ENCODE measurements around the gene BTBD17.

BTBD17 gene

DNA sequence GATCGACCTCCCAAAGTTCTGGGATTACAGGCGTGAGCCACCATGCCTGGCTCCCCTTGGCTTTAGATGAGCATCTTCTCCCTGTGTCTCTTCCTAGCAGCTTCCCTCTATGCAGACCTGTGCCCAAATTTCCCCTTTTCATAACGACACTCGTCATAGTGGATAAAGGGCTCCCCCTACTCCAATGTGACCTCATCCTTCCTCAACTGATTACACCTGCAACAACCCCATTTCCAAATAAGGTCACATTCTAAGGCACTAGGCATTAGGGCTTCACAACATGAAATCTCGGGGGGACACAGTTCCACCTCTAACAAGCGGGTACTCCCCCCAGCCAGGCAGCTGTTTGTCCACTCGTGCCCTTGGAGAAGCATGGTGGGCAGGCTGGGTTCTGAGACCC lies 25.4 kb downstream of the BTBD17 start:
- TF ChIP-seq, protein P1, sequence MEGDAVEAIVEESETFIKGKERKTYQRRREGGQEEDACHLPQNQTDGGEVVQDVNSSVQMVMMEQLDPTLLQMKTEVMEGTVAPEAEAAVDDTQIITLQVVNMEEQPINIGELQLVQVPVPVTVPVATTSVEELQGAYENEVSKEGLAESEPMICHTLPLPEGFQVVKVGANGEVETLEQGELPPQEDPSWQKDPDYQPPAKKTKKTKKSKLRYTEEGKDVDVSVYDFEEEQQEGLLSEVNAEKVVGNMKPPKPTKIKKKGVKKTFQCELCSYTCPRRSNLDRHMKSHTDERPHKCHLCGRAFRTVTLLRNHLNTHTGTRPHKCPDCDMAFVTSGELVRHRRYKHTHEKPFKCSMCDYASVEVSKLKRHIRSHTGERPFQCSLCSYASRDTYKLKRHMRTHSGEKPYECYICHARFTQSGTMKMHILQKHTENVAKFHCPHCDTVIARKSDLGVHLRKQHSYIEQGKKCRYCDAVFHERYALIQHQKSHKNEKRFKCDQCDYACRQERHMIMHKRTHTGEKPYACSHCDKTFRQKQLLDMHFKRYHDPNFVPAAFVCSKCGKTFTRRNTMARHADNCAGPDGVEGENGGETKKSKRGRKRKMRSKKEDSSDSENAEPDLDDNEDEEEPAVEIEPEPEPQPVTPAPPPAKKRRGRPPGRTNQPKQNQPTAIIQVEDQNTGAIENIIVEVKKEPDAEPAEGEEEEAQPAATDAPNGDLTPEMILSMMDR (conservative IDR thresholded peaks at IDR 0.05; ENCODE audit: low read length) = no peak
- no peak overlapping the region for H3K4me3 ChIP-seq (ENCODE audit: low read length)
- no peak for DNase-seq (ENCODE audit: low read depth)

DNA sequence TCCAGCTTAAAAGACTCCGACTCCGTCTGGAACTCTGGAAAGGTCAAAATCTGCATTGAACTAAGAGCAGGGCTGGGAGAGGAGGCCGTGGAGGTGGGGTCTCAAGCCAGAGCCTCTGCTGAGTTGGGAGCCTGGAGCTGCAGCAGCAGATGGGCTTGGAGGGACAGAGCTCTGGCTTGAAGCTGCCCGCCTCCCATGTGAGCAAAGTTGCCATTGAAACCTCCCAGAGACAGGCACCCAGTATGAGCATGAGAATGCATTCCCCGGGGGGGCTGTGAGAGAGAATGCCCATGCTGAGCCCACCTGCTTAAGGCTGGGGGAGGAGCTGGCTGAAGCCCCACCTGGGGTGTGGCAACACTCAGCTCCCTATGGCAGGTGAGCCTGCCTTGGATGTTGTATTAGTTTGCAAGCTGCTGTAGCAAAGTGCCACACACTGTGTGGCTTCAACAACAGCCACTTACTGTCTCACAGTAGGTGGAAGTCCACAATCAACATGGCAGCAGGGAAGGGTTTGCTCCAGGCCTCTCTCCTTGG lies 26.1 kb downstream of the BTBD17 start:
- TF ChIP-seq, protein P1 (conservative IDR thresholded peaks at IDR 0.05; ENCODE audit: low read length) = no peak
- H3K4me3 ChIP-seq (ENCODE audit: low read length) = no peak overlapping the region
- DNase-seq (ENCODE audit: low read depth) = no peak

DNA sequence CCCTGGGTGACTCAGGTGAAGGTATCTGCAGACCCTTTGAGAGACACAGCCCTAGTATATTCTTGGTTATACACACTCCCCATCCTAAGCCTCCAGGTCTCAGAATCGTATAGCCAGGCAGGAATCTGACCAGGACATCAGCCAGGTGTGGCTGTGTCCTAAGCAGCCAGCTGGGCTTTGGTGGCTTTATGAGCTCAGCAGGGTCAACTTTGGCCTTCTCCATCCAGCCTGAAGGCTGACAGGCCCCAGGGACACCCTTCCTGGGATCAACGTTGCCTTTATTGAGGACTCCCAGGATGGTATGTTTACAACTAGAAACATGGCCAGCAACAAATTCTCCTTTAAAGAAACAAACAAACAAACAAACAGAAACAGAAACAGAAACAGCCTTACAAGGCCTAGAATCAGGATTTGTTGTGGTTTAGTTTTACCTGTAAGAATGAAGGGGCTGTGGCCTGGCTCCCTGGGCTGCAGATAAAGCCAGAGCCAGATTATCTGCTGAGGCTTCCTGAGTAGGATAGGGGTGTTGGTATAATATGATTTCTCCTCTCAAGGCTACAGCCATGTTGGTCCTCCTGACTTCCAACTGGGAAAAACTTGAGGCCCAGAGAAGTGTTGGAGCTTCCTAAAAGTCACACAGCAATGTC lies 27.2 kb downstream of the BTBD17 start:
- TF ChIP-seq, protein P1 (conservative IDR thresholded peaks at IDR 0.05; ENCODE audit: low read length) = no peak

DNA sequence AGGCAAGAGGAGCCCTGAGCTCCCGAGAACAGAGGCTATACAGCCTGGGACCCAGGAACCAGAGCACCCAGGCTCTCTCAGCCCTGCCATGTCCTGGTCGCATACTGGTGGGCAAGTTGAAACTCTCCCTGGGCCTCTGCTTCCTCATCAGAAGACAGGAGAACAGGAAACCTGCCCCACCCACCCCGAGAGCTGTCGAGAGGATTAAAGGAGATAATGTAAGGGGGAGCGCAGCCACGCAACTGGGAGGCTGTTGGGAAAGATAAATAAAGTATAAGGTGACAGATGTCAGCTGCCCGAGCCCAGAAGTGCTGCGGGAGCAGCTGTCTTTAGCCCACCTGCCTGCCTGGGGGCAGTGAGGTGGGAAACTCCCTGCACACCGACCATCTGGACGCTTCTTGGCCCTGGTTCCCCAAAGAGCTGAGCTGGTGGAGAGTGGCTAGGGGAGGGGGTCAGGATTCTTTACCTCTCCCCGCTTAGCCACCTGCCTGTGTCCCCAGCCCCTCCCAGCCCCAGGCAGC lies 28.8 kb downstream of the BTBD17 start:
- no peak overlapping the region for H3K4me3 ChIP-seq (ENCODE audit: low read length)
- TF ChIP-seq, protein P1 (conservative IDR thresholded peaks at IDR 0.05; ENCODE audit: low read length) = no peak
- no peak for DNase-seq (ENCODE audit: low read depth)

More for the DNA sequence above, 27.2 kb downstream of the BTBD17 start:
- DNase-seq (ENCODE audit: low read depth) = no peak
- H3K4me3 ChIP-seq (ENCODE audit: low read length) = no peak overlapping the region

DNA sequence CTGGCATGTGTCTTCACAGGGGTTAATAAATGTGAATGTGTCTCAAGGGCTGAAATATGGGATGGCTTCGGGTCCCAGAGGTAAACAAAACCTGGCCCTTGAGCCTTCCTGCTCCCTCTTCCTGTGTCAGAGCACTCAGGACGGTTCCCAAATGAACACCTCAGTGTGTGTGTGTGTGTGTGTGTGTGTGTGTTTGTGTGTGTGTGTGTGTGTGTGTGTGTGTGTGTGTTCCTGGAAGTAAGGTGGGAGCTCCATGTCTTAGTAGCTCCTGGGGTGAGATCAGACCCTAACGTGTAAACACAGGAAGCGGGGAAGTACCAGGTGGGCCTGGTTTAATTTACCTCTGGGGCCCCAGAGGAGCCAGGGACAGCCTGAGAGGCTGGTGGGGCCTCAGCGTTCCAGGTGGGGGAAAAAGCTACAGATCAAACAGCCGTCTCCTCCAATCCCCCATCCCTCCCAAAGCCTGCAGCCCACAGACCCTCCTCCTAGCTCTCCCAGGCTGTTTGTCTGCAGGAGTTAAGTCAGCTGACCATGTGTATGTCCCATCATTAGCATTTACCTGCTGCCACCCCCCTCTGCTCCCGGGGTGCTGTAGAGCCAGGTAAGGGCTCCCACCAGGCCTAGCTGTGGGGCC lies 29.5 kb downstream of the BTBD17 start:
- TF ChIP-seq, protein P1 (conservative IDR thresholded peaks at IDR 0.05; ENCODE audit: low read length) = no peak
- no peak overlapping the region for H3K4me3 ChIP-seq (ENCODE audit: low read length)
- DNase-seq (ENCODE audit: low read depth) = no peak

DNA sequence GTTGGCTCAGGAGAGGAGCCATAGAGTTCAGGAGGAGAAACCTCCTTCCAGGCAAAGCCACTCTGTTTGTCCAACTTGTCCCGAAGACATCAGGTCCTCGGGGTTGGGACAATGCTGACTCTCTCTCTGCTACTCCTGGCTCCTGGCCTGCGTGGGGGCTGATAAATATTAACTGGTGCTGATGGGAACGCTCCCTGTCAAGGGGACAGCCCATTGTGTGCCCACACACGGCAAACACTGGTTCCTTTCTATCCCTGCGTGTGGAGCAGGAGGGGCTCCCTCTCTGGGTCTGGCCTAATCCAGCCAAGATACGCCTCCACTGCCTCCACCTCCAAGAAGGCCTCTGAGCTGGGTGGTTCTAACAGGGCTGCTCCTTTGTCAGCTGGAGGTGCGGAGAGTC lies 31.2 kb downstream of the BTBD17 start:
- no peak for DNase-seq (ENCODE audit: low read depth)
- no peak overlapping the region for H3K4me3 ChIP-seq (ENCODE audit: low read length)
- TF ChIP-seq, protein P1 (conservative IDR thresholded peaks at IDR 0.05; ENCODE audit: low read length) = no peak

DNA sequence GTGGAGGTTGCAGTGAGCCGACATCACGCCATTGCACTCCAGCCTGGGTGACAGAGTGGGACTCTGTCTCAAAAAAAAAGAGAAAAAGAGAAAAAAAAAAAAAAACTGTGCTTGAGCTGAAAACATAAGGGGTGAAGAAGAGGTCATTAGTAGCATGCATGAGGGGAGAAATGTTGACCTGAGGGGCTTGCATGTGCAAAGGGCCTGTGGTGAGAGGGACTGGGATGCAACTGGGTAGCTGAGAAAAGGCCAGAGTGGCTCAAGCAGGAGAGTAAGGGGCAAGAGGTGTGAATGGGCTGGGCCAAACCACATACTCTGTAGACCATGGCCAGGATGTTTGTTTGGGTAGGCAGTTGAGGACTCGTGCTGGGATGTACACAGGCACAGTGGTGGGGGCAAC lies 32.3 kb downstream of the BTBD17 start:
- no peak for DNase-seq (ENCODE audit: low read depth)
- H3K4me3 ChIP-seq (ENCODE audit: low read length) = no peak overlapping the region
- TF ChIP-seq, protein P1 (conservative IDR thresholded peaks at IDR 0.05; ENCODE audit: low read length) = no peak

Measured in AG10803 (cell line).